Posterior vena cava (tissue), 2 donors: Measurements from ENCODE around the gene PHF12. TPM values are rescaled to one million over a fixed set of nuclear protein-coding genes. Genes with fewer than 3 reads are reported as not detected.
"Not testable (repeated sequence)": the region's sequence is repeated elsewhere in the genome, so short reads cannot be mapped to it uniquely, and the experiment has no call there.

Source experiments
- DNase-seq: peaks from one replicate; pipeline ENCODE4 v3.0.0-alpha.2; 2020; ENCODE audit warnings: low spot score
- intact Hi-C, 2 donors: fragments of 100-400 bp; cut with DNase I; formaldehyde crosslinking; loops; one replicate each; pipeline versions ENCODE4 v1.14.1 to v1.14.2; 2022 to 2023
- total RNA-seq, 2 donors: library from RNA; stranded (reverse); fragmentation: NEBNext Ultra II Directional; extraction: Animal tissue kit (Norgen Biotek cat#: 25700); gene quantifications; one replicate each; pipeline ENCODE4 v1.2.1, GENCODE V29; 2021
- donor health status: DM: yes; HTN: yes; CAD: no.
- donor health status: DM: yes; HTN: yes; CAD: no.

PHF12 gene
- total RNA-seq, 2 donors from 2014 or later, result 26.7 to 32.3 TPM

- DNase-seq, result no peak
- intact Hi-C loops, result no loop called here
Observed at GRCh38 chr17:28916302-28916934, 34.9 kb downstream of the PHF12 start.

GRCh38 chr17:28912938-28913333, 38.4 kb downstream of the PHF12 start:
- intact Hi-C loops, result no loop called here
- DNase-seq, result no peak

DNA sequence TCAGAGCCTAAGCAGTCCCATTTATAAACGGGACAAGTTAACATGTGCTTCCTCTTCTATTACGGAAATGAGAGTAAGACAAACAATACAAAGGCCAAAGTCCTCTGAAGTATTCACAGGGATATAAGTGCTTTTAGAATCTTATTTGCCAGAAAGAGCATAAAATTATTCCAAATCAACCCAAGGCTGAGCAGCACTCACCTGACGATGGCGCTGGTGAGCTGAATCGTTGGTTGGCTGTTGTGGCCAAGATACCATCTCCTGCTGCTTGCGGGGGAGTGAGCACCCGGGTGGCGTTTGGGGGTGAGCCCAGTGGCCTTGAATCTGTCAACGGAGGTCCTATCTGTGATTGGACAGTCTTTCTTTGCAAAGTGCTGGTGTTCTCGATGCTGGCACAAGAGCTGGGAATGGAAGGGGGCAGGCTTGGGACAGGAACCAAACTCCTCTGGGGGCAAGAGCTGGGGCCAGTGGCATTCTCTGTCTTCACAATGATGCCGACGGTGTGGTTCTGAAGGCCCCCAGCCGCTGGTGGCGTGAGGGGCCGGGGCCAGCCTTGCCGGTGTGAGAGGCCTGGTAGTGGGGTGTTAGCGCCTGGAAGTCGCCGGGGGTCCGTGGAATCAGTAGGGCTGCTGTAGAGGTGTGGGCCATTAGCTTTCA, 38.9 kb downstream of the PHF12 start:
- intact Hi-C loops, result no loop called here

DNA sequence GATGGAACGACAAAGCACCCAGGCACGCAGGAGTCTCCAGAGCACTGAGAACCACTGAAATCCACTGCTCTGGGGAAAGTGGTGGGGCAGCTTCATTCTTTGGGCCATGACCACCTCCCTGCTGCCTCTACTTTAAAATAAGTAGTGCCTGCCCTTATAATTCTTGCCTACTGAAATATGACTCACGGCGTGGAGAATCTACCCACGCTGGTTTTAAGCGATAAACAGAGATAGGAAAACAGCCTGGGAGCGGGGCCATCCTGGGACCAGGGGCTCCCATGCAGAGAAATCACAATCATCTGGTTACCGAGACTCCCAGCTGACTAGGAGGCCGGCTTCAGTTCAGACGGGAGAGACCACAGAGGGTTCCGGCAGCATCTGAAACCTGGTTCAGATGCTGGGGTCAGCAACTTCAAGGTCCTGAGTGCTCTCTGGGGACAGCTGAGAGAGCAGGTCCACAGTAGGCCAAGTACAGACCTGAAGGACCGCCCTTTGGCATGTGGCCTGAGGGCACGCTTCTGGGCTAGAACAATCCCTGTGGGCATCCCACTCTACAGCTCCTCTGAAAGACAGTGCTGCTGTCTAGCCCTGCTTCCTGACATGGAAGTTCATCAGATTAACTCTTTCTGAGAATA, 39.8 kb downstream of the PHF12 start:
- intact Hi-C loops, result no loop called here
- no peak for DNase-seq

More for the DNA sequence above, 38.9 kb downstream of the PHF12 start:
- DNase-seq, result no peak

- no peak for DNase-seq
- intact Hi-C loops, result no loop called here
Observed at GRCh38 chr17:28910534-28910933, 40.8 kb downstream of the PHF12 start.

GRCh38 chr17:28908640-28909167, 42.6 kb downstream of the PHF12 start:
- intact Hi-C loops, result loop anchor here (5.0 kb wide), 2 partner anchors 44 to 181 kb away; partner anchors contain the start of genes NEK8 (in 1 of the 2), PHF12 (in 1 of the 2) and TLCD1 (in 1 of the 2)
- no peak for DNase-seq

DNA sequence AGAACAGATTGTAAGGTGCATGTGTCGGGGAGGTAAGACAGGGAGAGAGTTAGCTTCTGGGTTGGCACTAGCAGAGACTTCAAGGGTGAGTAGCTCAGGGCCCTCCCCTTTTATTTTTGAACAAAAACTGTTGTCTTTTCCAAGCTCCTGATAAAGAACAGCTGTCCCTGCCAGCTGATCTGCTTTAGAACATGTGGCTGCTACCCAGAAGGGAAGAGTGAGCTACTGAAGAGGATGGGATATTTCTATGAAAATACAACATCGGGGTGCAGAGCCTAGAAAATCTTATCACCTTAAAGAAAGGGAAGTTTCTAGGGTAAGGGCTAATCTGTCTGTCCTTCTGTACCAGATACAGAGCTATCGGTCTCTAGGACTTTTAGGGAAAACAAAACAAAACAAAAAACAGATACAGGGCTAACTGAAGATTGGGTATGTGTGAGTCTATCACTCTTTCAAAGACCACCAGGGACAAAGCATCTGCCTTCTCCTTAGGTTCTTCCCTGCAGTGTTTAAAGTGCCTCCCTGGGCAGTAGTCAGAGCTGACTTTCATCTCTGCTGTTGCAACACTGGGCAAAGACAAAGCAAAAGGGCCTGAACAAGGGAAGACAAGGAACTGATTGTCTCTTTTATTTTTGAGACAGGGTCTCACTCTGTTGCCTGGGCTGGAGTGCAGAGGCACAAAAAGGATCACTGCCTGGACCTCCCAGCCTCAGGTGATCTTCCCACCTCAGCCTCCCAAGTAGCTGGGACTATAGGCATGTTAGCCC, 43.4 kb downstream of the PHF12 start:
- intact Hi-C loops, result loop anchor here (5.0 kb wide), 2 partner anchors 44 to 181 kb away; partner anchors contain the start of genes NEK8 (in 1 of the 2), PHF12 (in 1 of the 2) and TLCD1 (in 1 of the 2)
- DNase-seq, result no peak

GRCh38 chr17:28906706-28907438, 44.4 kb downstream of the PHF12 start:
- intact Hi-C loops, result loop anchor here (5.0 kb wide), 2 partner anchors 45 to 180 kb away; partner anchors contain the start of genes NEK8 (in 1 of the 2), PHF12 (in 1 of the 2) and TLCD1 (in 1 of the 2)
- DNase-seq, result no peak

GRCh38 chr17:28906276-28906675, 45.0 kb downstream of the PHF12 start:
- DNase-seq, result no peak
- intact Hi-C loops, result loop anchor here (5.0 kb wide), 2 partner anchors 46 to 179 kb away; partner anchors contain the start of genes NEK8 (in 1 of the 2), PHF12 (in 1 of the 2) and TLCD1 (in 1 of the 2)

GRCh38 chr17:28904800-28905199, 46.5 kb downstream of the PHF12 start:
- DNase-seq, result no peak
- intact Hi-C loops, result loop anchor here (5.0 kb wide), 2 partner anchors 48 to 177 kb away; partner anchors contain the start of genes NEK8 (in 1 of the 2), PHF12 (in 1 of the 2) and TLCD1 (in 1 of the 2)

- DNase-seq, intact Hi-C loops: not testable (repeated sequence)
Observed at GRCh38 chr17:28903546-28903841, 47.8 kb downstream of the PHF12 start.

DNA sequence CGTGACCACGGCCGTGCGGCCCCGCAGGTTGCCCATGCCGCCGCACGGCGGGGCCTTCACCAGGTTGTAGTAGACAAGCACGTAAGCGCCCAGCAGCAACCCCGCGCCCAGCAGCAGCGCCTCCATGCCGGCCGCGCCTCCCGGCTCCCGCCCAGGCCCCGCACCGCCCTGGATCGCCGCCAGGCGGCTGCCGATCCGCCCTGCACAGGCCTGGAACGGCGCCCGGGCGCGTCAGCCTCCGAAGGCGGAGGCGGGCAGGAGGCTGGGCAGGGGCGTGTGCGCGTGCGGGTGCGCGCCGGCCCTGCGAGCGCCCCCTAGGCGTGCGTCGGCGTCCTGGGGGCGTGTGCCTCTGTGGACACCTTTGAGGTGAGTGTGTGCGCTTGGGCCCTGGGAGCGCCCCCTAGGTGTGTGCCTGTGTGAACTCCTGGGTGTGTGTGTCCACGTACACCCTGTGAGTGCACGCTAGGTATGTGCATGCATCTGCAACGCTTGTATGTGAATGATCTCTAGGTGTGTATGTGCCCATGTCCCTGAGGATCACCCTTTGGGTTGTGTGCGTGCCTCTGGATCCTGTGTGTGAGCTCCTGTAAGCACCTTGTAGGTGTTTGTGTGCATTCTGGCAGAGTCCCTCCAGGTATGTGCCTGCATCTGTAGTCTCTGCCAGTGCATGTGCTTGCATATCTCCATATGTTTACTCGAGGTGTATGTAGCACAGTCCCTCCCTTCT, 48.3 kb downstream of the PHF12 start, which contains the start of gene DHRS13:
TSS of gene DHRS13 (minus strand) at position 261 of the 727 bp plus-strand sequence. CDS start at position 126, 135 bp downstream.
- DNase-seq, result peak; percentile 95
- intact Hi-C loops, result no loop called here

- no peak for DNase-seq
- intact Hi-C loops, result no loop called here
Observed at GRCh38 chr17:28901866-28902818, 49.2 kb downstream of the PHF12 start.

GRCh38 chr17:28900986-28901726, 50.2 kb downstream of the PHF12 start:
- DNase-seq, result no peak
- intact Hi-C loops, result no loop called here

DNA sequence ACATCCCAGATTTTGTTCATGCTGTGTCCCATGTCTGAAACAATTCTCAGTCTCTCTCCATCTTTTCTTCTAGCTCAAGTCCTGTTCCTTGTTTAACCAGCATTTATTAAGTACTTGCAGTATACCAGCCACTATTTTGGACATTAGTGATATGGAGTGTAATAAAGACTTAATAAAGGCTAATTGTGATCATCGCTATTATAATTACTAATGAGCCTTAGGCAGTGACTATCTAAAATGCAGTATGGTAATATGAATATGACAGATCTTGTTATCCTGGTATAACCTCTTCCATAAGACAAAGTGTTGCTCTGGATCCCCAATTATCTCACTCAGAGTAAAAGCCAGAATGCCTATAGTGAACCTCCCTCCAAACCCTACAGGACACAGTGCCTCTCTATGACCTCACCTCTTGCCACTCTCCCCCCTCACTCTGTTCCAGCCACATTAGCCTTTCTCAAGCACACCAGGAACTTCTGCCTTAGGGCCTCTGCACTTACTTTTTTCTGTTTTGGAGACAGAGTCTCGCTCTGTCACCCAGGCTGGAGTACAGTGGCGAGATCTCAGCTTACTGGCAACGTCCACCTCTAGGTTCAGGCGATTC, 52.0 kb downstream of the PHF12 start:
- DNase-seq, result no peak
- intact Hi-C loops, result loop anchor here (10.0 kb wide), 2 partner anchors 135 to 145 kb away; no protein-coding TSS in a partner anchor
